ENCODE data around the gene NAA60.
"Not testable (repeated sequence)": the region's sequence is repeated elsewhere in the genome, so short reads cannot be mapped to it uniquely, and the experiment has no call there.

Gene NAA60

GRCh38 chr16:3484318-3485096 is 41.0 kb downstream of the NAA60 start:
- DNase-seq (ENCODE audit: low spot score), result no peak

- no peak for DNase-seq (ENCODE audit: low spot score)
Observed at GRCh38 chr16:3485097-3485745, 41.7 kb downstream of the NAA60 start.

DNA sequence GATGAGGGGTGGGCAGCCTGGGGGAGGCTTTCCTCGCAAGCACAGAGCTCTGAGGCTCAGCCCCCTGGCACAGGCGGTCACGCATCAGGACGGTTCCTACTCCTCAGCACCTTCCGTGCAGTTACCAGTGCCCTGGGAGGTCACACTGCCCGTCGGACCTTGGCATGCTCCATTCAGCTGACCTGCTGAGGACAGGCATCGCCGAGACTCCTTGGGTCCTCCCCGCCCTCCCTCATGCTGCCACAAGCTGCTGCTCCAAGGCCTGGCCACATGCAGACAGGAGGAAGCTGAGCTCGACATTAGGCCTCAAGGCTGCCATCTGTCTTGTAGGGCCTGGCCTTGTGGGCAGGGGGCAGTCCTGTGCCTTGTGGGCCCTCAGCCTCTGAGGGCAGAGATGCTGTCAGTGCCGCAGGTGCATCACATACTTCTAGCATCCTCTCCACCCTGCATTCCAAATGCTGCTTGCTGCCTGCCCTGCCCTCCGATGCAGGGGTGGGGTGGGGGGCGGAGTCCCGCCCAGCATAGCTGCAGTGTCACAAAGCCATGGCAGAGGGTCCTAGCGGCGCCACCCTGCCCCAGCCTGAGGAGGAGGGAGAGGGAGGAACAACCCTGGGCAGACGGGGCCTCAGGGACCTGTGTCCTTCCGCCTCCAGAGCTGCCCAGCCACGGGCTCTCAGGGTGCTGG is 42.5 kb downstream of the NAA60 start:
- DNase-seq (ENCODE audit: low spot score), result no peak

- no peak for DNase-seq (ENCODE audit: low spot score)
Observed at GRCh38 chr16:3486506-3487215, 43.2 kb downstream of the NAA60 start.

- DNase-seq (ENCODE audit: low spot score), result no peak
Observed at GRCh38 chr16:3487521-3488410, 44.3 kb downstream of the NAA60 start.

- no peak for DNase-seq (ENCODE audit: low spot score)
Observed at GRCh38 chr16:3488801-3489200, 45.3 kb downstream of the NAA60 start.

- DNase-seq (ENCODE audit: low spot score), result no peak
Observed at GRCh38 chr16:3490911-3491629, 47.6 kb downstream of the NAA60 start.

GRCh38 chr16:3492356-3492755 is 48.9 kb downstream of the NAA60 start:
- no peak for DNase-seq (ENCODE audit: low spot score)

DNA sequence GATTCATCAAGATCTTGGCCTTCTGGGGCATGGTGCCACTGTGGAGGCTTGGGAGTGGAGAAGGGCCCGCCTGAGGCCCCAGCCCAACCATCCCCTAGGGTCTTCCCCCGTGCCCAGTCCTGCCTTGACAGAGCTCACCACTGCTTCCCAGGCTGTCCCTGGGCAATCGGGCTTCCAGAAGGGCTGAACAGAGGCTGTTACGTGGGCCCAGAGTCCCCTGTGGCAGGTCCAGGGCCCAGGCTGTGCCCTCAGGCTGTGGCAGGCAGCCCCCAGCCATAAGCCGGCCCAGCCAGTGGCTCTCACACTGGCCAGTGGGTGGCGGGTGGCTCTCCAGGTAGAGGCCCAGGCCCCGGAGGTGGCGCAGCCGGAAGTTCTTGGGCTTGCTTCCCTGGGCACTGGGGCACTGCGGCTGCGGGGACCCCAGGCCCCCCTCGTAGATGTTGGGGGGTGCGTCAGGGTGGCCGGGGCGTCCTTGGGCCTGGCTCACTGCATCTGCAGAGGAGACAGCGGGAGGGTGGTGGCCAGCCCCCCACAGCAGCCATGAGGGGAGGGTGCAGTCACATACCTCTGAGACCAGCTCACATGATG is 51.0 kb downstream of the NAA60 start:
- no peak for DNase-seq (ENCODE audit: low spot score)

DNA sequence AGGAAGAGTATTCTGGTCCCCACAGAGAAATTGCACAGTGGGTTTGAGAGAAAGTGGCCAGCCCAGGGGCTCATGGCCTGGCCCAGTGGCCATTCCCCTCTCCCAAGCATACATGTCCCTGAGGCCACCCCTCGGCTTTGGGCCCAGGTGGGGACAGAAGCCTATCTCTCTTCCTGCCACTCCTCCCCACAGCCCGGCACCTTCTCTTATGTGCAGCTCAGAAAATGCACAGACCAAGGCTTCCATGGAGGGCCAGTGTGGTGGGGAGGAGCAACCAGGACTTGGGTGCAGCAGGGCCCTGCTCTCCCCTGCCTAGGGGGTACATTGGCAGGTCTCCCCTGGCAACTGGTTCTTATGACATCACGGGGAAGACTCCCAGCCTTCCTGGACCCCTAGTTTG is 51.7 kb downstream of the NAA60 start, which contains the start of gene C16orf90:
C16orf90 (minus strand) TSS at position 314 of the 400 bp plus-strand sequence; CDS start at position 246, 68 bp downstream.
- no peak for DNase-seq (ENCODE audit: low spot score)

DNA sequence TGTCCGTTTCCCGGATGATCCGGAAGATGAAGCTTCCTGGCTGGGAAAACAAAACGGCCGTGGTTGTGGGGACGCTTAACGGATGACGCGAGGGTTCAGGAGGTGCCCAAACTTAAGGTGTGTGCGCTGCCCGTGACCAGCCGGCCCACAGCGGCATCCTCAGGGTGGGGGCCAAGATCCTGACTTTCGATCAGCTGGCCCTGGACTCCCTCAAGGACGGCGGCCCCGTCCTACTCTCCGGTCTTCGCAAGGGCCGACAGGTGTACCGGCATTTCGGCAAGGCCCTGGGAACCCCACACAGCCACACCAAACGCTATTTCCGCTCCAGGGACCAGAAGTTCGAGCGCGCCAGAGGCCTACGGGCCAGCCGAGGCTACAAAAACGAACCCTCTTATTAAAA is 52.9 kb downstream of the NAA60 start:
- DNase-seq (ENCODE audit: low spot score), result no peak

- DNase-seq (ENCODE audit: low spot score), result no peak
Observed at GRCh38 chr16:3497771-3498170, 54.3 kb downstream of the NAA60 start.

GRCh38 chr16:3498988-3499387 is 55.5 kb downstream of the NAA60 start:
- DNase-seq (ENCODE audit: low spot score), result no peak

DNA sequence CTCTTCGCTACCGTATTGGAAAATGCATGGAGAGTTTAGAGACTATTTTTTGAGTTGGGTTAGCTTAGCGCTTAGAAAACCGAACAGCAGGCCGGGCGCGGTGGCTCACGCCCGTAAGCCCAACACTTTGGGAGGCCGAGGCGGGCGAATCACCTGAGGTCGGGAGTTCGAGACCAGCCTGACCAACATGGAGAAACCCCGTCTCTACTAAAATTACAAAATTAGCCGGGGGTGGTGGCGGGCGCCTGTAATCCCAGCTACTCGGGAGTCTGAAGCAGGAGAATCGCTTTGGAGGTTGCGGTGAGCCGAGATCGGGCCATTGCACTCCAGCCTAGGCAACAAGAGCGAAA is 57.9 kb downstream of the NAA60 start:
- not testable (repeated sequence) for DNase-seq (ENCODE audit: low spot score)

- no peak for DNase-seq (ENCODE audit: low spot score)
Observed at GRCh38 chr16:3501783-3502400, 58.4 kb downstream of the NAA60 start.

GRCh38 chr16:3503523-3503922 is 60.0 kb downstream of the NAA60 start:
- DNase-seq (ENCODE audit: low spot score), result peak; percentile 86

GRCh38 chr16:3508736-3509135 is 65.3 kb downstream of the NAA60 start:
- peak; percentile 30 for DNase-seq (ENCODE audit: low spot score)

GRCh38 chr16:3509470-3509928 is 66.0 kb downstream of the NAA60 start:
- DNase-seq (ENCODE audit: low spot score), result peak; percentile 82

DNA sequence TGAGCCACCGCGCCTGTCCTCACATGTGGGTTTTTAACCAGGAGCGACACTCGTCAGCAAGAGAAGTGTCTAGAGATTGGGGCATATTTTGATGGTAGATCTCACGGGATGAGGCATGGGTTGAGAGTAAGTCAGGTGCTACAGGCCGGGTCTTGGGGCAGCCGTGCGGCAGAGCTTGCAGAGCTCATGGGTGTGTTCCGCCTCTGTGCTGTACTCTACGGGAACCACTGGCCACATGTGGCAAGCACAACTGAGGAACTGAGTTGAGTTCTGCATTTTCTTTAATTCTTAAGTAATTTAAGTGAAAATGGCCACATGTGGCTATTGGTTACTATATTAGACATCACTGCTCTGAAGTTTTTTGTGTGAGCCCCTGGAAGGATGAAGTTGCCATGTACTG is 66.9 kb downstream of the NAA60 start:
- DNase-seq (ENCODE audit: low spot score), result no peak
